ENCODE data around the gene IL22RA2.

GRCh38 chr6:137157601-137158000 is 15.8 kb downstream of the IL22RA2 start:
- TF ChIP-seq POLR2A (IDR thresholded peaks at IDR 0.05) (no peak), CTCF (IDR thresholded peaks at IDR 0.05) (no peak), EP300 (IDR thresholded peaks at IDR 0.05) (no peak)

Measured in tibial nerve (tissue), 4 donors.